Measurements from ENCODE around the gene OR13C5.
"Not testable (repeated sequence)": the region's sequence is repeated elsewhere in the genome, so short reads cannot be mapped to it uniquely, and the experiment has no call there.

The OR13C5 gene

GRCh38 chr9:104599313-104599712 lies at the start of gene OR13C5:
Gene OR13C5 (minus strand): TSS chr9:104599413. CDS start chr9:104599413, 0 bp downstream.
- not testable (repeated sequence) for H3K27me3 ChIP-seq (ENCODE audit: insufficient read depth, poor library complexity, severe bottlenecking); H3K9me3 ChIP-seq (ENCODE audit: severe bottlenecking); H3K4me3 ChIP-seq (ENCODE audit: severe bottlenecking); ATAC-seq (ENCODE audit: low read depth); H3K27ac ChIP-seq (ENCODE audit: poor library complexity, severe bottlenecking); DNase-seq (ENCODE audit: low spot score); H3K4me1 ChIP-seq (ENCODE audit: insufficient read depth, poor library complexity, severe bottlenecking); H3K36me3 ChIP-seq (ENCODE audit: low read depth)

GRCh38 chr9:104635456-104635855 lies 36.2 kb upstream of the OR13C5 start:
- Histone ChIP-seq H3K27ac (ENCODE audit: poor library complexity, severe bottlenecking) (no peak overlapping the region), H3K4me1 (ENCODE audit: insufficient read depth, poor library complexity, severe bottlenecking) (no peaks in the 10 kb centered on the region), H3K27me3 (ENCODE audit: insufficient read depth, poor library complexity, severe bottlenecking) (no peaks in the 10 kb centered on the region), H3K36me3 (ENCODE audit: low read depth) (no peaks in the 10 kb centered on the region), H3K9me3 (ENCODE audit: severe bottlenecking) (no peaks in the 10 kb centered on the region), H3K4me3 (ENCODE audit: severe bottlenecking) (no peak overlapping the region)
- no peak for TF ChIP-seq CTCF (IDR thresholded peaks at IDR 0.05; ENCODE audit: poor library complexity, severe bottlenecking)
- ATAC-seq (ENCODE audit: low read depth) (no peak), DNase-seq (ENCODE audit: low spot score) (no peak)

- H3K27ac ChIP-seq (ENCODE audit: poor library complexity, severe bottlenecking): no peak overlapping the region
- no peak overlapping the region for H3K4me3 ChIP-seq (ENCODE audit: severe bottlenecking)
- H3K4me1 ChIP-seq (ENCODE audit: insufficient read depth, poor library complexity, severe bottlenecking): no peaks in the 10 kb centered on the region
- DNase-seq (ENCODE audit: low spot score) (peak; percentile 43), ATAC-seq (ENCODE audit: low read depth) (no peak)
- H3K36me3 ChIP-seq (ENCODE audit: low read depth): no peaks in the 10 kb centered on the region
- TF ChIP-seq CTCF (IDR thresholded peaks at IDR 0.05; ENCODE audit: poor library complexity, severe bottlenecking): no peak
- H3K9me3 ChIP-seq (ENCODE audit: severe bottlenecking): no peaks in the 10 kb centered on the region
- H3K27me3 ChIP-seq (ENCODE audit: insufficient read depth, poor library complexity, severe bottlenecking): no peaks in the 10 kb centered on the region
Measured at GRCh38 chr9:104633976-104634520, 34.8 kb upstream of the OR13C5 start.

GRCh38 chr9:104625964-104626363 lies 26.8 kb upstream of the OR13C5 start:
- not testable (repeated sequence) for DNase-seq (ENCODE audit: low spot score); H3K36me3 ChIP-seq (ENCODE audit: low read depth); H3K27ac ChIP-seq (ENCODE audit: poor library complexity, severe bottlenecking)

GRCh38 chr9:104618104-104618503 lies 18.9 kb upstream of the OR13C5 start, which contains the start of gene OR13C9:
Gene OR13C9 (minus strand): TSS chr9:104618204. CDS start chr9:104618204, 0 bp downstream.
- DNase-seq (ENCODE audit: low spot score) (no peak), ATAC-seq (ENCODE audit: low read depth) (no peak)
- H3K27ac ChIP-seq (ENCODE audit: poor library complexity, severe bottlenecking): no peak within 1 kb of the TSS
- no peaks in the 10 kb centered on the region for H3K9me3 ChIP-seq (ENCODE audit: severe bottlenecking)
- no peak within 1 kb of the TSS for H3K4me3 ChIP-seq (ENCODE audit: severe bottlenecking)
- H3K27me3 ChIP-seq (ENCODE audit: insufficient read depth, poor library complexity, severe bottlenecking): no peaks in the 10 kb centered on the region
- no peaks in the 10 kb centered on the region for H3K36me3 ChIP-seq (ENCODE audit: low read depth)
- no peaks in the 10 kb centered on the region for H3K4me1 ChIP-seq (ENCODE audit: insufficient read depth, poor library complexity, severe bottlenecking)
- TF ChIP-seq CTCF (IDR thresholded peaks at IDR 0.05; ENCODE audit: poor library complexity, severe bottlenecking): no peak

More at GRCh38 chr9:104625964-104626363, 26.8 kb upstream of the OR13C5 start:
- H3K9me3 ChIP-seq (ENCODE audit: severe bottlenecking); H3K4me3 ChIP-seq (ENCODE audit: severe bottlenecking); H3K27me3 ChIP-seq (ENCODE audit: insufficient read depth, poor library complexity, severe bottlenecking); ATAC-seq (ENCODE audit: low read depth); H3K4me1 ChIP-seq (ENCODE audit: insufficient read depth, poor library complexity, severe bottlenecking): not testable (repeated sequence)

GRCh38 chr9:104617418-104617817 lies 18.2 kb upstream of the OR13C5 start:
- Histone ChIP-seq H3K27me3 (ENCODE audit: insufficient read depth, poor library complexity, severe bottlenecking) (no peaks in the 10 kb centered on the region), H3K4me1 (ENCODE audit: insufficient read depth, poor library complexity, severe bottlenecking) (no peaks in the 10 kb centered on the region), H3K36me3 (ENCODE audit: low read depth) (no peaks in the 10 kb centered on the region), H3K4me3 (ENCODE audit: severe bottlenecking) (no peak overlapping the region), H3K9me3 (ENCODE audit: severe bottlenecking) (no peaks in the 10 kb centered on the region), H3K27ac (ENCODE audit: poor library complexity, severe bottlenecking) (no peak overlapping the region)
- ATAC-seq (ENCODE audit: low read depth) (no peak), DNase-seq (ENCODE audit: low spot score) (no peak)
- no peak for TF ChIP-seq CTCF (IDR thresholded peaks at IDR 0.05; ENCODE audit: poor library complexity, severe bottlenecking)
